CD4-positive, CD25-positive, alpha-beta regulatory T cell (primary cell): ENCODE measurements around the gene SPHK2. TPM values are rescaled to one million over a fixed set of nuclear protein-coding genes. Genes with fewer than 3 reads are reported as not detected.
A peak's percentile ranks its signal among the peaks of the same experiment; 100 is the strongest.

Source experiments
- ATAC-seq, 2 donors: fragments of 150-1000 bp; cut with Tn5 transposase; one replicate each; pipeline ENCODE4 v1.10.0; 2021; ENCODE audit warnings: low read depth in 2 of 2, moderate number of reproducible peaks in 2 of 2, moderate library complexity in 1 of 2
- DNase-seq, 3 donors: peaks; one replicate each; pipeline versions ENCODE4 v3.0.0 to v3.0.0-alpha.2; 2012 to 2022; ENCODE audit warnings: mixed read lengths in 1 of 3
- H3K27ac ChIP-seq: one replicate; pipeline ENCODE4 v1.7.0; 2013; ENCODE audit warnings: mild to moderate bottlenecking, low read length; ENCODE audit not compliant: insufficient read depth, poor library complexity, severe bottlenecking
- H3K27me3 ChIP-seq: one replicate; pipeline ENCODE4 v1.7.0; 2013; ENCODE audit warnings: low read length; ENCODE audit not compliant: control insufficient read depth, insufficient read depth
- H3K36me3 ChIP-seq: one replicate; pipeline ENCODE4 v1.7.0; 2013; ENCODE audit warnings: mild to moderate bottlenecking, low read length, moderate library complexity; ENCODE audit not compliant: control insufficient read depth, insufficient read depth
- H3K4me1 ChIP-seq: 2 replicates; pipeline ENCODE4 v1.7.0; 2013; ENCODE audit warnings: mild to moderate bottlenecking, low read length; ENCODE audit not compliant: insufficient read depth, control insufficient read depth, poor library complexity, severe bottlenecking
- H3K4me3 ChIP-seq: one replicate; pipeline ENCODE4 v1.7.0; 2013; ENCODE audit warnings: low read depth, mild to moderate bottlenecking, low read length, moderate library complexity
- H3K9me3 ChIP-seq, 2 experiments: 1 replicate in 1 of 2; 2 replicates in 1 of 2; pipeline ENCODE4 v1.7.0; 2013; ENCODE audit warnings: low read length in 2 of 2, mild to moderate bottlenecking in 1 of 2, moderate library complexity in 1 of 2; ENCODE audit not compliant: control insufficient read depth in 2 of 2
- H3K27ac Mint-ChIP-seq, 3 donors: one replicate each; pipeline ENCODE4 v1.8.0; 2020 to 2022; ENCODE audit warnings: mild to moderate bottlenecking in 3 of 3, mixed read lengths in 3 of 3, moderate library complexity in 2 of 3
- H3K27me3 Mint-ChIP-seq: one replicate; pipeline ENCODE4 v1.8.0; 2022; ENCODE audit warnings: mild to moderate bottlenecking, mixed read lengths
- H3K36me3 Mint-ChIP-seq: one replicate; pipeline ENCODE4 v1.8.0; 2020; ENCODE audit warnings: mixed read lengths
- H3K4me1 Mint-ChIP-seq, 4 donors: one replicate each; pipeline ENCODE4 v1.8.0; 2020 to 2022; ENCODE audit warnings: mixed read lengths in 4 of 4, mild to moderate bottlenecking in 1 of 4
- H3K4me3 Mint-ChIP-seq, 4 donors: one replicate each; pipeline ENCODE4 v1.8.0; 2020 to 2022; ENCODE audit warnings: mild to moderate bottlenecking in 4 of 4, mixed read lengths in 4 of 4, moderate library complexity in 3 of 4
- H3K9me3 Mint-ChIP-seq, 7 donors: one replicate each; pipeline ENCODE4 v1.8.0; 2020 to 2022; ENCODE audit warnings: mixed read lengths in 7 of 7, mild to moderate bottlenecking in 3 of 7, moderate library complexity in 2 of 7
- polyA plus RNA-seq, 4 donors: library from polyadenylated mRNA; unstranded; fragments of 300-500 nt; fragmentation: Illumina TruSeq; gene quantifications; one replicate each; pipeline ENCODE4 v1.2.3, GENCODE V29; 2021
- total RNA-seq: library from RNA; stranded (reverse); gene quantifications from one replicate; pipeline ENCODE4 v1.2.3, GENCODE V29; 2022

The SPHK2 gene
- total and polyA plus RNA-seq, 5 donors from 2014 or later = 4.8 to 13.0 (median 7.6) TPM

- peak overlapping the region in 1 of 3 donors; percentile 90 for H3K27ac Mint-ChIP-seq
- H3K4me1 ChIP-seq = peaks cover 7% of the 10 kb centered on the region
- no peaks in the 10 kb centered on the region for H3K9me3 ChIP-seq
- H3K4me1 Mint-ChIP-seq = peaks cover 0 to 6% (median 5%) of the 10 kb centered on the region in 4 donors
- no peaks in the 10 kb centered on the region for H3K36me3 ChIP-seq
- no peak for ATAC-seq
- H3K27me3 Mint-ChIP-seq = no peaks in the 10 kb centered on the region
- no peak overlapping the region for H3K4me3 Mint-ChIP-seq
- H3K4me3 ChIP-seq = no peak overlapping the region
- no peak overlapping the region for H3K27ac ChIP-seq
- H3K9me3 Mint-ChIP-seq = no peaks in the 10 kb centered on the region
- H3K36me3 Mint-ChIP-seq = no peaks in the 10 kb centered on the region
- no peaks in the 10 kb centered on the region for H3K27me3 ChIP-seq
- DNase-seq = no peak
Measured at GRCh38 chr19:48671446-48671995, 52.2 kb downstream of the SPHK2 start.

- Mint-ChIP-seq H3K36me3 (no peaks in the 10 kb centered on the region), H3K27me3 (no peaks in the 10 kb centered on the region), H3K9me3 (no peaks in the 10 kb centered on the region), H3K27ac (no peak within 1 kb of the TSS), H3K4me1 (peaks cover 0 to 6% (median 5%) of the 10 kb centered on the region in 4 donors), H3K4me3 (peak within 1 kb of the TSS in 1 of 4 donors; percentile 2)
- Histone ChIP-seq H3K4me3 (no peak within 1 kb of the TSS), H3K36me3 (no peaks in the 10 kb centered on the region), H3K4me1 (peaks cover 7% of the 10 kb centered on the region), H3K27ac (no peak within 1 kb of the TSS), H3K9me3 (no peaks in the 10 kb centered on the region), H3K27me3 (no peaks in the 10 kb centered on the region)
- ATAC-seq = no peak
- no peak for DNase-seq
Measured at GRCh38 chr19:48672994-48673393, 53.7 kb downstream of the SPHK2 start, which contains the start of gene NTN5. Gene NTN5, minus strand, starts transcription at chr19:48673017. Its CDS starts 2,031 bp downstream, at chr19:48670986.

DNA sequence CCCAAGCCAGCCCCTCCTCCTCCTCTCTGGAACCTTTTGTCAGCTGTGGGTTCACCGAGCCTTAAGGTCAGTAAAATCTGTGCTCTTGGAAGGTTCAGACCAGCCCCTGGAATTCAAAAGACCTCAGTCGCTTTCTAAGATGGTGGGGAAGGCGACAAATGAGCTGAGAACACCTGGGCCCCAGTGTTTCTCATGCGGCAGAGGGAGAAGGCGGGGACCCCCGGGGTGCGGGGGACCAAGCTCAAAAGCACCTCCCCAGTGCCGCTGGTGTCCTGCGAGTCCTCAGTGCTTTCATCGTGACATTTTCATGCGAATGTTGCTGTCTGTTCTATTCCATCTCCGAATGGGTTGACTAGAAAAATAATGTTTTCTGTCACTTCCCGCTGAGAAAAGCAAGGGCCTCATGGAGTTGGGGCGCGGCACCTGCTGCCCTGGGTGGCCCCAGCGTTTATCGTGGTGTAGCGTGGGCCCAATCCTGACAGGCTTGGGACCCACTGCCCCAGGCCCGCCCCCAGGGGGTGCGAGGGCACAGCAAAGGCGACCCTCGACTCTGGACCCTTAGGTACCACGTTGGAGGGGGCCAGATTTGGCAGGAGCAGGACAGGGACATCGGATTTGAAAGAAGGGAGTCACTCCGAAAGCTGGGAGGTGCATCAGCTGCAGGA lies 54.3 kb downstream of the SPHK2 start:
- Histone ChIP-seq H3K4me1 (peaks cover 7% of the 10 kb centered on the region), H3K4me3 (no peak overlapping the region), H3K36me3 (no peaks in the 10 kb centered on the region), H3K27ac (no peak overlapping the region), H3K9me3 (no peaks in the 10 kb centered on the region), H3K27me3 (no peaks in the 10 kb centered on the region)
- Mint-ChIP-seq H3K27ac (no peak overlapping the region), H3K9me3 (no peaks in the 10 kb centered on the region), H3K4me1 (peaks cover 0 to 6% (median 5%) of the 10 kb centered on the region in 4 donors), H3K4me3 (no peak overlapping the region), H3K36me3 (no peaks in the 10 kb centered on the region), H3K27me3 (no peaks in the 10 kb centered on the region)
- ATAC-seq (no peak), DNase-seq (no peak)

DNA sequence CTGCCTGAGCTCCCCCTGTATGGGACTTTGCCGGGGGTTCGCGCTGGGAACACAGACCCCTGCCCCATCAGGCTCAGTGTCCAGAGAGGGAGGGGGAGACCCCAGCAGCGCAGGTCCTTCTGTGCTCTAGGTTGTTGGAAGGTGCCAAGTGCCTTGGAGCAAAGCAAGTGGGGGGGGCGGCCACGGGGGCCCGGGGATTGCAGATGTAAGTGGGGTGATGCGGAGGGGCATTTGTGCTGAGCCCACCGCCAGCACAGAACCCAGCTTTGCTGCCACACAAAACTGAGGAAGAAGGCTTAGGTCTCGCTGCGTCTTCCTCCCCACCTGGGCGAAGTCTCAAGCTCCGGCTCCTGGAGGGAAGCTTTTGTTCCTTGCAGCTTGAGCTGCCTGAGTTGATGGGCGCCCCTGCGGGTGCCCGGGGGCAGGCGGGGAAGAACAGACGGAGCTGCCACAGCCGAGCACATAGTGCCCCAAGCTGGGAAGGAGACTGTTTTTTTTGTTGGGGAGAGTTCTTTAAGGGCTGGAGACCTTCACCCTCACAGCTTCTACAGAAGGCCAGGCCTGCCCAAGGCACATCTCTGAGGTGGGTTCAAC lies 55.0 kb downstream of the SPHK2 start:
- peaks cover 0 to 6% (median 5%) of the 10 kb centered on the region in 4 donors for H3K4me1 Mint-ChIP-seq
- no peaks in the 10 kb centered on the region for H3K27me3 Mint-ChIP-seq
- Histone ChIP-seq H3K27me3 (no peaks in the 10 kb centered on the region), H3K4me3 (no peak overlapping the region), H3K27ac (no peak overlapping the region), H3K4me1 (peaks cover 7% of the 10 kb centered on the region), H3K9me3 (no peaks in the 10 kb centered on the region), H3K36me3 (no peaks in the 10 kb centered on the region)
- no peak for ATAC-seq
- no peaks in the 10 kb centered on the region for H3K9me3 Mint-ChIP-seq
- H3K4me3 Mint-ChIP-seq = no peak overlapping the region
- H3K27ac Mint-ChIP-seq = no peak overlapping the region
- DNase-seq = no peak
- H3K36me3 Mint-ChIP-seq = no peaks in the 10 kb centered on the region

- H3K36me3 Mint-ChIP-seq = no peaks in the 10 kb centered on the region
- Histone ChIP-seq H3K27me3 (no peaks in the 10 kb centered on the region), H3K36me3 (no peaks in the 10 kb centered on the region), H3K9me3 (no peaks in the 10 kb centered on the region), H3K4me3 (no peak overlapping the region), H3K4me1 (peaks cover 7% of the 10 kb centered on the region), H3K27ac (no peak overlapping the region)
- H3K4me1 Mint-ChIP-seq = peaks cover 0 to 6% (median 5%) of the 10 kb centered on the region in 4 donors
- DNase-seq = peak; percentile 57 to 82 (median 80)
- ATAC-seq = peak; percentile 75 to 81
- no peaks in the 10 kb centered on the region for H3K27me3 Mint-ChIP-seq
- no peaks in the 10 kb centered on the region for H3K9me3 Mint-ChIP-seq
- H3K27ac Mint-ChIP-seq = peak overlapping the region in 2 of 3 donors; percentile 63 to 86
- no peak overlapping the region for H3K4me3 Mint-ChIP-seq
Measured at GRCh38 chr19:48674921-48675824, 55.9 kb downstream of the SPHK2 start.

DNA sequence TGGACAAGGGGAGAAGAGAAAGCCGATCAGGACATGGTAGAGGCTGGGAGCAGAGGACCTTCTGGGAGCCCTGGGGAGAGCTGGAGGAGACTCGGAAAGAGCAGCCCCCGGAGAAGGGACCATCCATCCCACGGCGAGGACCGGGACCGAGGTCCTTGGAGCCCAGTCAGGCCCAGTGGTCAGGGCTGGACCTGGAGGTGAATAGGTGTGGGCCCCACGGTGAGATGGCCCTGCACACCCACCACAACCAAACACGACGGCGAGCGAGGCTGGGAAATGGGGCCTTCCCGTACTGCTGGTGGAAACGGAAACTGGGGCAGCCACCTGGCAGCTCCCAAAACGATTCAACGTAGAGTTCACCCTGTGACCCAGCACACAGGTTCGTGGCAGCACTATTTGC lies 57.2 kb downstream of the SPHK2 start:
- Mint-ChIP-seq H3K36me3 (no peaks in the 10 kb centered on the region), H3K4me3 (no peak overlapping the region), H3K27ac (no peak overlapping the region), H3K4me1 (peaks cover 0 to 6% (median 5%) of the 10 kb centered on the region in 4 donors), H3K27me3 (no peaks in the 10 kb centered on the region), H3K9me3 (no peaks in the 10 kb centered on the region)
- H3K27me3 ChIP-seq = no peaks in the 10 kb centered on the region
- ATAC-seq (no peak), DNase-seq (no peak)
- no peaks in the 10 kb centered on the region for H3K36me3 ChIP-seq
- H3K27ac ChIP-seq = no peak overlapping the region
- no peak overlapping the region for H3K4me3 ChIP-seq
- no peaks in the 10 kb centered on the region for H3K9me3 ChIP-seq
- H3K4me1 ChIP-seq = peaks cover 7% of the 10 kb centered on the region

- Histone ChIP-seq H3K9me3 (no peaks in the 10 kb centered on the region), H3K27me3 (no peaks in the 10 kb centered on the region), H3K4me1 (peaks cover 7% of the 10 kb centered on the region), H3K27ac (no peak overlapping the region), H3K36me3 (no peaks in the 10 kb centered on the region), H3K4me3 (no peak overlapping the region)
- no peaks in the 10 kb centered on the region for H3K9me3 Mint-ChIP-seq
- no peak overlapping the region for H3K27ac Mint-ChIP-seq
- peaks cover 0 to 6% (median 5%) of the 10 kb centered on the region in 4 donors for H3K4me1 Mint-ChIP-seq
- no peaks in the 10 kb centered on the region for H3K36me3 Mint-ChIP-seq
- H3K27me3 Mint-ChIP-seq = no peaks in the 10 kb centered on the region
- DNase-seq (no peak), ATAC-seq (no peak)
- no peak overlapping the region for H3K4me3 Mint-ChIP-seq
Measured at GRCh38 chr19:48676887-48677286, 57.6 kb downstream of the SPHK2 start.
